ENCODE results near the gene MARCHF3.

Gene MARCHF3

GRCh38 chr5:127014573-127014972 is 15.8 kb downstream of the MARCHF3 start:
- Histone ChIP-seq H3K27me3 (replicated peaks; ENCODE audit: control insufficient read depth, insufficient read depth, low read length, poor library complexity, severe bottlenecking) (no peaks in the 10 kb centered on the region), H3K9me3 (ENCODE audit: control insufficient read depth, low read length) (no peaks in the 10 kb centered on the region), H3K4me1 (ENCODE audit: control insufficient read depth, insufficient read depth, low read length, poor library complexity, severe bottlenecking) (no peaks in the 10 kb centered on the region), H3K27ac (ENCODE audit: insufficient read depth, low read length, poor library complexity, severe bottlenecking) (no peak overlapping the region), H3K36me3 (ENCODE audit: control insufficient read depth, insufficient read depth, low read length) (no peaks in the 10 kb centered on the region), H3K4me3 (ENCODE audit: insufficient read depth, low read depth, low read length, poor library complexity, severe bottlenecking) (no peak overlapping the region)
- no peak for DNase-seq

GRCh38 chr5:127013407-127013806 is 17.0 kb downstream of the MARCHF3 start:
- H3K9me3 ChIP-seq (ENCODE audit: control insufficient read depth, low read length), result no peaks in the 10 kb centered on the region
- no peaks in the 10 kb centered on the region for H3K36me3 ChIP-seq (ENCODE audit: control insufficient read depth, insufficient read depth, low read length)
- H3K27me3 ChIP-seq (replicated peaks; ENCODE audit: control insufficient read depth, insufficient read depth, low read length, poor library complexity, severe bottlenecking), result no peaks in the 10 kb centered on the region
- no peaks in the 10 kb centered on the region for H3K4me1 ChIP-seq (ENCODE audit: control insufficient read depth, insufficient read depth, low read length, poor library complexity, severe bottlenecking)
- no peak overlapping the region for H3K4me3 ChIP-seq (ENCODE audit: insufficient read depth, low read depth, low read length, poor library complexity, severe bottlenecking)
- no peak for DNase-seq
- no peak overlapping the region for H3K27ac ChIP-seq (ENCODE audit: insufficient read depth, low read length, poor library complexity, severe bottlenecking)

- no peaks in the 10 kb centered on the region for H3K27me3 ChIP-seq (replicated peaks; ENCODE audit: control insufficient read depth, insufficient read depth, low read length, poor library complexity, severe bottlenecking)
- no peak overlapping the region for H3K4me3 ChIP-seq (ENCODE audit: insufficient read depth, low read depth, low read length, poor library complexity, severe bottlenecking)
- no peaks in the 10 kb centered on the region for H3K4me1 ChIP-seq (ENCODE audit: control insufficient read depth, insufficient read depth, low read length, poor library complexity, severe bottlenecking)
- no peaks in the 10 kb centered on the region for H3K36me3 ChIP-seq (ENCODE audit: control insufficient read depth, insufficient read depth, low read length)
- DNase-seq, result no peak
- H3K9me3 ChIP-seq (ENCODE audit: control insufficient read depth, low read length), result no peaks in the 10 kb centered on the region
- H3K27ac ChIP-seq (ENCODE audit: insufficient read depth, low read length, poor library complexity, severe bottlenecking), result no peak overlapping the region
These were observed 17.4 kb downstream of the MARCHF3 start for GRCh38 chr5:127012916-127013315.

GRCh38 chr5:127011961-127012644 is 18.3 kb downstream of the MARCHF3 start:
- no peaks in the 10 kb centered on the region for H3K36me3 ChIP-seq (ENCODE audit: control insufficient read depth, insufficient read depth, low read length)
- H3K27ac ChIP-seq (ENCODE audit: insufficient read depth, low read length, poor library complexity, severe bottlenecking), result no peak overlapping the region
- no peak for DNase-seq
- no peaks in the 10 kb centered on the region for H3K27me3 ChIP-seq (replicated peaks; ENCODE audit: control insufficient read depth, insufficient read depth, low read length, poor library complexity, severe bottlenecking)
- no peaks in the 10 kb centered on the region for H3K4me1 ChIP-seq (ENCODE audit: control insufficient read depth, insufficient read depth, low read length, poor library complexity, severe bottlenecking)
- H3K9me3 ChIP-seq (ENCODE audit: control insufficient read depth, low read length), result no peaks in the 10 kb centered on the region
- no peak overlapping the region for H3K4me3 ChIP-seq (ENCODE audit: insufficient read depth, low read depth, low read length, poor library complexity, severe bottlenecking)

GRCh38 chr5:127011153-127011552 is 19.2 kb downstream of the MARCHF3 start:
- Histone ChIP-seq H3K4me1 (ENCODE audit: control insufficient read depth, insufficient read depth, low read length, poor library complexity, severe bottlenecking) (no peaks in the 10 kb centered on the region), H3K36me3 (ENCODE audit: control insufficient read depth, insufficient read depth, low read length) (no peaks in the 10 kb centered on the region), H3K27me3 (replicated peaks; ENCODE audit: control insufficient read depth, insufficient read depth, low read length, poor library complexity, severe bottlenecking) (no peaks in the 10 kb centered on the region), H3K9me3 (ENCODE audit: control insufficient read depth, low read length) (no peaks in the 10 kb centered on the region), H3K4me3 (ENCODE audit: insufficient read depth, low read depth, low read length, poor library complexity, severe bottlenecking) (no peak overlapping the region), H3K27ac (ENCODE audit: insufficient read depth, low read length, poor library complexity, severe bottlenecking) (no peak overlapping the region)
- no peak for DNase-seq

GRCh38 chr5:127010362-127010761 is 20.0 kb downstream of the MARCHF3 start:
- no peak for DNase-seq
- no peak overlapping the region for H3K27ac ChIP-seq (ENCODE audit: insufficient read depth, low read length, poor library complexity, severe bottlenecking)
- H3K27me3 ChIP-seq (replicated peaks; ENCODE audit: control insufficient read depth, insufficient read depth, low read length, poor library complexity, severe bottlenecking), result no peaks in the 10 kb centered on the region
- H3K4me1 ChIP-seq (ENCODE audit: control insufficient read depth, insufficient read depth, low read length, poor library complexity, severe bottlenecking), result no peaks in the 10 kb centered on the region
- no peak overlapping the region for H3K4me3 ChIP-seq (ENCODE audit: insufficient read depth, low read depth, low read length, poor library complexity, severe bottlenecking)
- no peaks in the 10 kb centered on the region for H3K9me3 ChIP-seq (ENCODE audit: control insufficient read depth, low read length)
- H3K36me3 ChIP-seq (ENCODE audit: control insufficient read depth, insufficient read depth, low read length), result no peaks in the 10 kb centered on the region

- Histone ChIP-seq H3K27me3 (replicated peaks; ENCODE audit: control insufficient read depth, insufficient read depth, low read length, poor library complexity, severe bottlenecking) (no peaks in the 10 kb centered on the region), H3K27ac (ENCODE audit: insufficient read depth, low read length, poor library complexity, severe bottlenecking) (no peak overlapping the region), H3K36me3 (ENCODE audit: control insufficient read depth, insufficient read depth, low read length) (no peaks in the 10 kb centered on the region), H3K4me3 (ENCODE audit: insufficient read depth, low read depth, low read length, poor library complexity, severe bottlenecking) (no peak overlapping the region), H3K9me3 (ENCODE audit: control insufficient read depth, low read length) (no peaks in the 10 kb centered on the region), H3K4me1 (ENCODE audit: control insufficient read depth, insufficient read depth, low read length, poor library complexity, severe bottlenecking) (no peaks in the 10 kb centered on the region)
- no peak for DNase-seq
These were observed 20.6 kb downstream of the MARCHF3 start for GRCh38 chr5:127009784-127010183.

- no peaks in the 10 kb centered on the region for H3K36me3 ChIP-seq (ENCODE audit: control insufficient read depth, insufficient read depth, low read length)
- H3K27ac ChIP-seq (ENCODE audit: insufficient read depth, low read length, poor library complexity, severe bottlenecking), result no peak overlapping the region
- H3K27me3 ChIP-seq (replicated peaks; ENCODE audit: control insufficient read depth, insufficient read depth, low read length, poor library complexity, severe bottlenecking), result no peaks in the 10 kb centered on the region
- DNase-seq, result no peak
- H3K9me3 ChIP-seq (ENCODE audit: control insufficient read depth, low read length), result no peaks in the 10 kb centered on the region
- no peak overlapping the region for H3K4me3 ChIP-seq (ENCODE audit: insufficient read depth, low read depth, low read length, poor library complexity, severe bottlenecking)
- no peaks in the 10 kb centered on the region for H3K4me1 ChIP-seq (ENCODE audit: control insufficient read depth, insufficient read depth, low read length, poor library complexity, severe bottlenecking)
These were observed 21.9 kb downstream of the MARCHF3 start for GRCh38 chr5:127008300-127008975.

GRCh38 chr5:127007522-127007921 is 22.8 kb downstream of the MARCHF3 start:
- Histone ChIP-seq H3K27ac (ENCODE audit: insufficient read depth, low read length, poor library complexity, severe bottlenecking) (no peak overlapping the region), H3K4me1 (ENCODE audit: control insufficient read depth, insufficient read depth, low read length, poor library complexity, severe bottlenecking) (no peaks in the 10 kb centered on the region), H3K9me3 (ENCODE audit: control insufficient read depth, low read length) (no peaks in the 10 kb centered on the region), H3K27me3 (replicated peaks; ENCODE audit: control insufficient read depth, insufficient read depth, low read length, poor library complexity, severe bottlenecking) (no peaks in the 10 kb centered on the region), H3K4me3 (ENCODE audit: insufficient read depth, low read depth, low read length, poor library complexity, severe bottlenecking) (no peak overlapping the region), H3K36me3 (ENCODE audit: control insufficient read depth, insufficient read depth, low read length) (no peaks in the 10 kb centered on the region)
- no peak for DNase-seq

- Histone ChIP-seq H3K27ac (ENCODE audit: insufficient read depth, low read length, poor library complexity, severe bottlenecking) (no peak overlapping the region), H3K4me1 (ENCODE audit: control insufficient read depth, insufficient read depth, low read length, poor library complexity, severe bottlenecking) (no peaks in the 10 kb centered on the region), H3K36me3 (ENCODE audit: control insufficient read depth, insufficient read depth, low read length) (no peaks in the 10 kb centered on the region), H3K27me3 (replicated peaks; ENCODE audit: control insufficient read depth, insufficient read depth, low read length, poor library complexity, severe bottlenecking) (no peaks in the 10 kb centered on the region), H3K4me3 (ENCODE audit: insufficient read depth, low read depth, low read length, poor library complexity, severe bottlenecking) (no peak overlapping the region), H3K9me3 (ENCODE audit: control insufficient read depth, low read length) (no peaks in the 10 kb centered on the region)
- DNase-seq, result no peak
These were observed 23.6 kb downstream of the MARCHF3 start for GRCh38 chr5:127006744-127007143.

Measured in effector memory CD4-positive, alpha-beta T cell (primary cell).